Fibroblast of skin of abdomen (primary cell): ENCODE measurements around the gene TUBGCP6.

Experiments
- DNase-seq: peaks from one replicate; pipeline ENCODE4 v3.0.0-alpha.2; 2013

TUBGCP6 gene

DNA sequence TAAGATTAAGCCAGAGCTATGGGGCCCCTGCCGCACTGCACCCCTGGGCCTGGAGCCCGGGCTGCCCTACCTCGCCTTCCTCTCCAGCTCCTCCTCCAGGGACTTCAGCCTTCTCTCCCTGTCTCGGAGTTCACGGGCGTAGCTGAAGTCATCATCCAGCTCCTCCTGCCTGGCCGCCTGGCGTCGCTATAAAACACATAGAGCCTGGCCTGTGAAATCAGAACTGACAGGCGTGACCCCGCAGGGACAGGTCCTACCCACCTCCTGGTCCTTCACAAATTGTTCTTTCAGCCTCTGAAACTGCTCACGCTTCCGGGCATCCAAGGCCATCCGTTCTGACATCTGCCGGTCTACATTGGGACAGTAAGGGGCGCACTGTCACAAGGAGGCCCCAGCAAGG, 20.8 kb downstream of the TUBGCP6 start:
- DNase-seq, result no peak

DNA sequence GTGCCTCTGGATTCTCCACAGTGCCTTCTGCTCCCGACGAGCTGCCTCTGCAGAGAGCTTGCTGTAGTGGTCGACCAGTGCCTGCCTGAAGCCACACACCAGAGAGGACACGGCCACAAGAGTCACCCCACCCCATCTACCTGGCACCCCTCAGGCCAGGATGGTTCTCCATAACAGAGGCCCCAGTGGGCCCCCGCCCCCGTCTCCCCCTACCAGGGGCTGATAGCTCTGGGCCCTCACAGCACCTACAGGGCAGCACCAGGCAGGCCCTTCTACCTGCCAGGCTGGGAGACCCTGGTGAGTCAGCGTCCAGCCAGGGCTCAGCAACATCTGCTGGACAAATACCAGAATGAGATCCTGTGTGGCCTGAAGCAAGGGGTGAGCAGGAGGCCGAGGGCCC, 22.3 kb downstream of the TUBGCP6 start:
- DNase-seq, result no peak

DNA sequence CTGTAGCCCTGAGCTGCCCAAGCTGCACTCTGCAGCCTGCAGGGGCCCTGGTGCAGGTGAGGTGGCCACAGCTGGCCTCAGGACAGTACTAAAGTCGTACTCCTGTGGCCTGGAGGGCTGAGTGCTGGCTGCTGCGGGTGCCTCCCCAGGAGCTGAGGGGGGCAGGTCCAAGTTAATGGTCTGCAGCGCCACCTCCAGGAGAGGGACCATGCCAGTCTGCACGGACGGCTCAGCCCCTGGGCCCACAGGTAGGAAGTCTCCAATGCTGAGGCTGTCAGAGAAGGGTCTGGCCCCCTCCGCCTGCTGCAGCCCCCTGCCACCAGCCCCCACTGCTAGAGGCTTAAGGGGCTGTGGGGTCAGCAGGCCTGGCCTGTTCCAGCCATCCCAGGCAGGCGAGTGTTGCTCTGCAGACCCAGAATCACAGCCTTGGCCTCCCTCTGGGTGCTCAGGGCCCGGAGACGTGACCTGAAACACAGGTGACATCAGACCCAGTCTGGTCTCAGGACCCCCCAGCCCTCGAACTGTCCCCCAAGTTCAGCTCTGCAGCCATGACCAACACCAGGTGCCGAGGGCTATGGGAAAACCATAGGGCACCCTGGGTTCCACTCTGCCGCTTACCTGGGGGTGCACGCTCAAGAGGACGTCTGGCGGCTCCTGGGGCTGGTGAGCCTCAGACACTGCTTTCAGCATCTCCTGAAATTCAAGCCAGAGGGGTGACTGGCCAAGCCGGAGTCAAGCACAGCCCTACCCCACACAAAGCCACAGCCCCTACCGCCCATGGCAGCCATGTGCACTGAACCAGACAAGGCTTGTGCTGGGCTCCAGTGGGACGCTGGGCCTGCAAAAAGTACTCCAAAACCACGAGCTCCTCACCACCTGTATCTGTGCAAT, 23.2 kb downstream of the TUBGCP6 start:
- DNase-seq, result no peak

DNA sequence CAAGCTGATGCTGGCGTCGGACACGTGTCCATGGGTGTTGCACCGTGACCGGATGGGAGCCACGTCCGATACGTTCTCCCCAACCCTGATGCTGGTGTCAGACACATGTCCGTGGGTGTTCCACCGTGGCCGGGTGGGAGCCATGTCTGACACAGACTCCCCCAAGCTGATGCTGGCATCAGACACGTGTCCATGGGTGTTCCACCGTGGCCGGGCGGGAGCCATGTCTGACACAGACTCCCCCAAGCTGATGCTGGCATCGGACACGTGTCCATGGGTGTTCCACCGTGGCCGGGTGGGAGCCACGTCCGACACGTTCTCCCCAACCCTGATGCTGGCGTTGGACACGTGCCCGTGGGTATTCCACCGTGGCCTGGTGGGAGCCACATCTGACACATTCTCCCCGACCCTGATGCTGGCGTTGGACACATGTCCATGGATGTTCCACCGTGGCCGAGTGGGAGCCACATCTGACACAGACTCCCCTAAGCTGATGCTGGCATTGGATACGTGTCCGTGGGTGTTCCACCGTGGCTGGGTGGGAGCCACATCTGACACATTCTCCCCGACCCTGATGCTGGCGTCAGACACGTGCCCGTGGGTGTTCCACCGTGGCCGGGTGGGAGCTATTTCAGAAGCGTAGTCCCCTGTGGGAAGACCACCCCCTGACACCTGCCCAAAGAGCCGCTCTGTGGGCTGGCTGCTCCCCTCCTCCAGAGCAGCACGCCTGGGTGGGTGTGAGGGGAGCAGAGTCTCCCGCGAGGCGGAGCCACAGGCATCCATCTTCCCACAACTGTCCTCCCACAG, 24.0 kb downstream of the TUBGCP6 start:
- DNase-seq, result no peak

DNA sequence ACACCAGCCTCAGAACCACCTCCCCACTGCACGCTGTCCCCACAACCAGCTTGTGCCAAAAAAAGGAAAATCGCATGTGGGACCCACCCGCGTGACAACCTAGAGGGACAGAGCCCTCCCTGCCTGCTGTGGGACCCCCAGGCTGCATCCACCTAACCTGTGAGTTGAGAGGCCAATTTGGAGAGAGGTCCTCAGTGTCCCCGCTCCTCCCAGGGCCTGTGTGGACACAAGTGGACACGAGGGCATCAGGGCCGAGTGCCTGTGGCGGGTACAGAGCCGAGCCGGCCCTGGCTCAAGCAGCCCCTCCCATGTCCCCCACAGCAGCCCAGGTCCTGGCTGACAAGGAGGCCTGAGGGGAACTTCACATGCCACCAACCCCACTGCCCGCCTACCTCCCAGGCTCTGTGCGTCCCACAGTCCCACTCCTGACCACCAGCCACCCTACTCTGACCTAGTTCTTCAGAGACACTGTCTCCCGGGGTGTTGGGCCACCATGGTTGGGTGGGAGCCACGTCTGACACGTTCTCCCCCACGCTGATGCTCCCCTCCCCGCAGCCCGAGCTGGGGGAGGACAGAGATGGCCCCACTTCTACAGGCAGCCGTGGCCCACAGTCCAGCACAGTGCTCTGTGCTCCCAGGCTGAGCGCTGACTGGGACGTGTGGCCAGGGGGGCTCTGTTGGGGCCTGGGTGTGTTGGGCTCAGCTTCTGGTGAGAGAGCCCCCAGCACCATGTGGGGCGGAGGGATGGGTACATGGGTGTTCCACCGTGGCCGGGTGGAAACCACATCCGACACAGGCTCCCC, 24.8 kb downstream of the TUBGCP6 start:
- no peak for DNase-seq

DNA sequence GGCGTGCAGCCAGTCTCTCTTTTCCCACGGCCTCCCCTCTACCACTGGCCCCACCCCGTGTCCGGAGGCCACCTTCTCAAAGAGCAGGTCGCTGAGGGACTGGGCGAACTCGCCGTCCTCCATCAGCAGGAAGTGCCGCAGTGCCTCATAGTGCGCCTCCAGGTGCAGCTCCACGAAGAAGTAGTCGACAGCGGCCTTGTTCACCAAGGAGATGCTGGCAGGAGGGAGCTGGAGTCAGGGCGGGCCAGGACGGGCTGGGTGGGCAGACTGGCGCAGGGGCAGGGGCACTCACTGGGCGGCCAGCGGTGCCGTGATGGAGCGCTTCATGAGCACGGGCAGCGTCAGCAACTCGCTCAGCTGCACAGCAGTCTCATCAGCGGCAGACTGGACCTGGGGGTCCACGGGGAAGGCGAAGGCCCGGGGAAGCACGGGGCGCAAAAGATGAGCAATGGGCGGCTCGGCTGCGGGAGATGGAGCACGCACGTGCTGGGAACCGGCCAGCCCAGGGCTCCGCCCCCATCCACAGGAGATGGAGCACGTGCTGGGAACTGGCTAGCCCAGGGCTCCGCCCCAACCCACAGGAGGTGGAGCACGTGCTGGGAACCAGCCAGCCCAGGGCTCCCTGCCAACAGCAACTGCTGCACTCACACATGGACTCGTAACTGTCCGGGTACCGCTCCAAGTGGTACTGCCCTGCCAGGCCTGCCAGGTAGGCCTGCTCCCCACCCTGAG, 25.7 kb downstream of the TUBGCP6 start:
- DNase-seq, result peak; percentile 74

DNA sequence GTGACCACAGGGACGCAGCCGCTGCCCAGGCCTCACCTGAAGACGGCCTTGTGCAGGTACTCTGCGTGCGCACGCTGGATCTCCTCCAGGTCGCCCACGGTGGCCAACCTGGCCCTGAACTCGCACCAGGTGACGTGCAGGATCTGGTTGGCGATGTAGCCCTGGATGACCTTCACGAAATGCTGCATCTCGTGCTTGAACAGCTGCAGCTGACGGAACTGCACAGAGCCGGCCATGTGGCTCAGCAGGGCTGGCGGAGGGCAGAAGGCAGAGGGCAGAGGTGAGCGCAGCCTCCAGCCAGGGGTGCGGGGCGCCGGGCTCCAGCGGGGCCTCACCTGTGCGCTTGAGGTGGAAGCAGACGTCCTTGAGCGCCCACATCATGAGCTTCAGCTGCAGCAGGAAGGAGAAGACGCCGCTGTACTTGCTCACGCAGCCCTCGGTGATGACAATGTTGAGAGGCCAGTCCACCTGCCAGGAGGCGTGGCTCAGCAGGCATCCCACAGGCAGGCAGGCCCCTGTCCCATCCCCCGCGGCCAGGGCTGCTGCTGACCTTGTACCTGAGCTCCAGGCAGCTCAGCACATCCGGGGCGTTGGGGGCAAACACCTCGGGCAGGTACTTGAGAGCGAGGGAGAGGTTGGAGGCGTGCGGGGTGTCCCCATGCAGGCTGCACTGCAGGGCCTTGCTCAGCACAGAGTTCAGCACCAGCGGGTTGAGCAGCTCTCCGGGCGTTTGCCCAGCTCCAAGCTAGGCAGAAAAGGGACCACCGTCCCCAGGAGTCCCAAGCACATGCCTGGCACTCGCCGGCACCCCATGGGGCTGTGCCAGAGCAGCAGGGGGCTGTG, 26.4 kb downstream of the TUBGCP6 start:
- no peak for DNase-seq

DNA sequence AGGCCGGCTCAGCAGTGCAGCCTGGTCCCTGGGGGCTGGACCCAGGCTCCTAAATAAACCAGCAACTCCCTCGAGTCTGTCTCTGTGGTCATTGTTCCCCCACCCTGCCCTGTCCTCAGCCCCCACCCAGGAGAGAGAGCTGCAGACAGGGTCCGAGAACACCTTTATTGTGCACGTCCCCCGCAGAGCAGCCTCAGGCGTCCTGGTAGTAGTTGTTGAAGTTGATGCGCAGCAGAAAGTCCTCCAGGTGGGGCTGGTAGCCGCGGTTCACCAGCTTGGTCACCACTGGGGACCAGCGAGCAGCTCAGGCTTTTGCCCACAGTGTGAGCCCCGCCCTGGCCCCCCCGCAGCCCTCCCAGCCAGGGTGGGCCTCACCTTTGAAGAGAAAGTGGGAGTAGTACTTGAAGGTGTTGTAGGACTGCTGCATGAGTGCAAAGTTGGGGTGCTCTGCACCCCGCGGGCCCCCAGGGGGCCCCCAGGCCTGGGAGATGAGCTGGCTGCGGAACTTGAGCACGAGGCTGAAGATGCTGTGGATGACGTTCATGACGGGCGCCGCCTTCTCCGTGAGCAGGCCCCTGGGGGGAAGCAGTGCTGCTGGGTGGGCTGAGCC, 27.2 kb downstream of the TUBGCP6 start:
- no peak for DNase-seq

DNA sequence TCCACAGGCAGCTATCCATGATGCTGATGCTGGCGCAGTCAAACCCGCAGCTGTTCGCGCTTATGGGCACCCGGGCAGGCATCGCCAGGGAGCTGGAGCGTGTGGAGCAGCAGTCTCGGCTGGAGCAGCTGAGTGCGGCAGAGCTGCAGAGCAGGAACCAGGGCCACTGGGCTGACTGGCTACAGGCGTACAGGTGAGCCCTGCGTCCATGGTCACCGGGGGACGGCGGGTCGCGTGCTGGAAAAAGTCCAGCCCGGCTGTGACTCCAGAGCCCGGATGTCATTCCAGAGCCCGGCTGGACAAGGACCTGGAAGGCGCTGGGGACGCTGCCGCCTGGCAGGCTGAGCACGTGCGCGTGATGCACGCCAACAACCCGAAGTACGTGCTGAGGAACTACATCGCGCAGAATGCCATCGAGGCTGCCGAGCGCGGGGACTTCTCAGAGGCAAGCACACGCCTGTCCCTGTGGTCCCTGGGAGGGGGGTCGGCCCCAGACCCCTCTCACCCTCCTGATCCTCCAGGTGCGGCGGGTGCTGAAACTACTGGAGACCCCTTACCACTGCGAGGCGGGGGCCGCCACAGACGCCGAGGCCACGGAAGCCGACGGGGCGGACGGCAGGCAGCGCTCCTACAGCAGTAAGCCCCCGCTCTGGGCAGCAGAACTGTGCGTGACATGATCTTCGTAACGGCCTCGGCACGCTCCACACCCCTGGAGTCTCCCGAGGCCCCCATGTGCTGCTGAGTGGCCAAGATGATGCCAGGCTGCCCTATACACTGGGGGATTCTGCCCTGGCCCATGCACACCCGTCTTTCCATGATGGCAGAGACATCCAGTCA, 27.9 kb downstream of the TUBGCP6 start:
- no peak for DNase-seq

DNA sequence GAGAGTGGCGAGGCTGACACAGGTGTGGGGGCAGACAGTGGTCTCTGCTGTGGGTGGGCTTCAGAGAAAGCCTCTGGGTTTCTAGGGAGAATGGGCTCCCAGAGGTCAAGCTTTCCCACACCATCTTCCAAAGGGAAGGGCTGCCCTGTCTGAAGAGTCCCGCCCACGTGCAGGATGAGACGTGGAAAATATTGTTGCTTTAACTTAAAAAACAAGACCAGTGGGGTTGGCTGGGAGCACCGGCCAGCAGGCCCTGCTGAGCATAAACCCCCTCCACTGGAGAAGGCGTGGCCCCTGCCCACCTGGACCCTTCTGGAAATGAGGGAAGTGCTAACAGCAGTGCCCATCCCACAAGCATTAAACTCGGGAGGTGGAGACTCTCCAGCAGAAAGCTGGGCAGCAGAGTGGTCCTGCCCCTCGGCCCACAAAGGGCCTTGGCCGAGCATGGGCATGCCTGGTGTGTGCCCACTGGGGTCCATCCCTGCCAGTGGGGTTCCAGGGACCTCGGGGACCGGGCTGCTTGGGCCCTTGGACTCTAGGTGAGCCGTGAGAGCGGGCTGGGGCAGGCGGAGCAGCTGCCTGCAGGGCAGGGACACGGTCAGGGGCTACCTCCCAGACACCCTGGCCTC, 28.7 kb downstream of the TUBGCP6 start:
- no peak for DNase-seq

DNA sequence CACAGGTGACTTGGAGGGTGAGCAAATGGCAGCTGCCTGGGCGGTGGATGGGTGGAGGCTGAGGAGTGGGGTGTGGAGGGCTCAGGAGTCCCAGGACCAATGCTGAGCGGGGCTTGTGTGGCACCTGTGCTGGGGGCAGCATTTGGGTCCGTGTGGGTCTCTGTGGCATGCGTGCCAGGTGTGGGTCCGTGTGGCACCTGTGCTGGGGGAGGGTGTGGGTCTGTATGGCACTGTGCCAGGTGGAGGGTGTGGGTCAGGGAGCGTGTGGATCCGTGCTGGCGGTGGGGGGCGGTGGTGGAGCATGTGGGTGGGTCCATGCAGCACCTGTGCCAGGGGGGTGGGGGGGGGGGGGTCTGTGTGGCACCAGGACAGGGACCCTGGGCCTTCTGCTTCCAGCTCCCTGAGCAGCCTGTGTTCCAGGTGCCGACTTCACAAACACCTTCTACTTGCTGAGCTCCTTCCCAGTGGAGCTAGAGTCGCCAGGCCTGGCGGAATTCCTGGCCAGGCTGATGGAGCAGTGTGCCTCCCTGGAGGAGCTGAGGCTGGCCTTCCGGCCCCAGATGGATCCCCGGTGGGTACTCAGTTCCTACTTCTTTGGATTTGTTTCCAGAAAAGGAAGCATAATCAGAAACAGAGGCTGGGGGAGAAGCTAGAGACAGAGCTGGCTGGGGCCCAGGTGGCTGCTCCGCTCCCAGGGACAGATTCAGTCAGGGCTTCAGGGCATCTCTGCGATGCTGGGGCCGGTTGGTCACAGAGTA, 29.3 kb downstream of the TUBGCP6 start:
- no peak for DNase-seq

DNA sequence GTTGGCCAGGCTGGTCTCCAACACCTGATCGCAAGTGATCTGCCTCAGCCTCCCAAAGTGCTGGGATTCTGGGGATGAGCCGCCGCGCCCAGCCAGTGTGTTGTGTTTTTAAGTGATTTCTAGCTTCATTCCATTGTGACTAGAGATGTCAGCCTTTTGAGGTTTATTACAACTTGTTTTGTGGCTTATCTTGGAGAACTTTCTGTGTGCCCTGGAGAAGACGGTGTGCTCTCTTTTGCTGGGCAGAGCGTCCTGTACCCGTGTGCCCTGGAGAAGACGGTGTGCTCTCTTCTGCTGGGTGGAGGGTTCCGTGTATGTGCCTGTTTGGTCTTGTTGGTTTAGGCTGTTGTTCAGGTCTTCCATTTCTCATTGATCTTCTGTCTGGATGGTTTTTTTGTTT, 31.6 kb downstream of the TUBGCP6 start:
- DNase-seq, result no peak

DNA sequence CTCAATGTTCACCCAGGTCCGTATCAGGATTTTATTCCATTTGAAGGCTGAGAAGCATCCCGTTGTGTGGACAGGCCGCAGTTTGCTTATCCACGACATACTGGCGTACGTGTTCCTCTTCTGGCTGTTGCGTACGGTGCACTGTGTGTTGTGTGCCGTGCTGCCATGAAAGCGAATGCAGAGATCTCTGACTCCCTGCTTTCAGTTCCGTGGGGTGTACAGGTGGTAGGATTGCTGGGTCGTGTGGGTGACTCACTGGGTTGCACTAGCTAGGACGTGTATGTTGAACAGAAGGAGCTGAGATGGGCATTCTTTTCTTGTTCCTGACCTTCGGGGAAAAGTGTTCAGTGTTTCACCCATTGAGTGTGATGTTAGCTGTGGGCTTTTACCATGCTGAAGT, 33.7 kb downstream of the TUBGCP6 start:
- no peak for DNase-seq

DNA sequence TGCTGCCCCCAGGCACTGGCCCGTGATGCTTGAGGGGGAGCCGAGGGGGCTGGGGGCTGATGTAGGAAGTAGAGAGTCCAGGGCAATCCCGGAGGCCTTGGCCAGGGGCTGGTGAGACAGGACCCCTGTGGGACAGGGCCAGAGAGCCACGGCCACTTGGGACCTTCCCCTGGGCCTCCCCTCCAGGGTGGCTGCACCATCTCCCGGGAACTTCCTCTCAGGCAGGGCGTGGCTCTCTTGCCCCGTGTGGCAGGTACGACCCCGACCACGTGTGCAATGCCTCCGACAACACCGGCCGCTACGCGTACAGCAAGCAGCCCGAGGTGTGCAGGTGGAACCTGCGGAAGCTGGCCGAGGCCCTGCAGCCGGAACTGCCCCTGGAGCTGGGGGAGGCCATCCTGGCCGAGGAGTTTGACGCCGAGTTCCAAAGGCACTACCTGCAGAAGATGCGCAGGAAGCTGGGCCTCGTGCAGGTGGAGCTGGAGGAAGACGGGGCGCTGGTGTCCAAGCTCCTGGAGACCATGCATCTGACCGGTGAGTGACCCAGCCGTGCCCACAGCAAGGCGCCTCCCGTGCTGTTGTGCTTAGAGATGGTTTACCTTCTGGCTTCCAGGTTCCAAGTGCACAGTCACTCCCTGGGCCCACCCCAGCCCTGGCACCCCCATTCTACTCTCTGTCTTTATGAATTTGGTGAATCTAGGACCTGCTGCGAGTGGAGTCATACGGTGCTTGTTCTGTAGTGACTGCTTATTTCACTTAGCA, 34.3 kb downstream of the TUBGCP6 start:
- no peak for DNase-seq

DNA sequence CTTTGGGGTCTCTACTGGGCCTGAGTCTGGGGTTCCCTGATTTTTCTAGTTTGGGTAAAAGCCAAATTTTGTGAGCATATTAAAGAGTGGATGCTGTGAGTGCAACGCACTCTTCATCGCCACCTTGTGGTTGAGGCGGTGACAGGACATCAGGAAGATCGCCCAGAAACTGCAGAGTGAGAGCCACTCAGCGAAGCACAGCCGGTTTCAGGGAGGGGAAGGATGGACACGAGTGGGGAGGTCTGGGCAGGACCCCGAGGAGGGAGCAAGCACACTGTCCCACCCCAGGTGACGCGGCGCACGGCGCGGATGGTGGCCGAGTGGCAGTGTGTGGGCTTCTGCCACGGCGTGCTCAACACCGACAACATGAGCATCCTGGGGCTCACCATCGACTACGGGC, 34.9 kb downstream of the TUBGCP6 start:
- peak; percentile 57 for DNase-seq

DNA sequence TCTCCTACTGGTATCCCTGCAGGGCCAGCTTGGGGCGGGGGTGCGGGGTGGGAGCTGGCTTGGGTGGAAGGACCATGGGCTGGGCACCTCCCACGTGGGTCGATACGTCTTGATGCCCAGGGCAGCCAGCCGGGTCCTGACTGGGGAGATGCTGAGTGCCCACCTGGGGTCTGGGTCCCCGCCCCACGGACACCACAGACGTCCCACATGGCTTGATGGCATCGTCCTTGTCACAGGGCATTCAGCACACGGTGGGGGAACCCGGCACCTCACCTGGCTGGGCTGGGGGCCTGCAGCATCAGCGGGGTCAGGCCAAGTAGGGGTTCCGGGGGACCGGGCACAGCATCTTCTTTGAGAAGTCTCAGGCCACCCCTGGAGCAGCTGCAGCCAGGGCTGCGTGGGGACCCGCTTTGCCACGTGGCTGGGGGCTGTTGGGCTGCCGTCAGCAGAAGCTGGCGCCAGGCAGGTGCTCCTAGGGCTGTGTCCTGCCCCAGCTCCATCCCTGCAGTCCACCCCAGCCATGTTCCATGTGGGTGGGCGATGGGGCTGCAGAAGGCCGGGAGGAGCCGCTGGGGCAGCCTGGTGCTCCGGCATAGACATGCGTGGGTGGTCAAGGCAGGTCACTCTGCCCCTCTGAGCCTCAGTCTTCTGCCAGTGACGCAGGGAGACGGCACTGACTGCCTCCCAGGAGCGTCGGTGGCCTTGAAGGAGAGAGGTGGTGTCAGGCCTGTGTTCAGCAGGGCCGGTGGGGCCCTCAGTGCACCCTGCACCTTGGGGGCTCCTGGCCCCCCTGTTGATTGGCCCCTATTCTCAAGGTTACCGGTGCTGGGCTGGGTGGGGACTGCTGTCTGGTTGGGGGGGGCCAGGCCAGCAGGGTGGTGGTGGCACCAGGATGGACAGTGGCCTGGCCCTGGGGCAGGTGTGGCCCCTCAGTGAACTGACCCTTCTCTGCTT, 35.6 kb downstream of the TUBGCP6 start:
- no peak for DNase-seq
